ENCODE measurements around the gene CCDC122. TPM values are rescaled to one million over a fixed set of nuclear protein-coding genes. Genes with fewer than 3 reads are reported as not detected.
A peak's percentile ranks its signal among the peaks of the same experiment; 100 is the strongest.

CCDC122 gene
- total and polyA plus RNA-seq, 2 experiments from 2014 or later: 4.1 to 7.6 TPM

- in situ Hi-C loops (cut with MboI): loop anchor here (10.0 kb wide), 1 partner anchor 792 kb away; no protein-coding TSS in a partner anchor
- H3F3A ChIP-seq (ENCODE audit: insufficient read depth): 0 out of 2 replicates have a peak, but pooled peaks cover 13% of the 10 kb centered on the region
- DNase-seq: no peak
- H3K9ac ChIP-seq: no peak overlapping the region
- no peaks in the 10 kb centered on the region for H3K9me3 ChIP-seq (ENCODE audit: low read depth)
- no peak overlapping the region for H3K27ac ChIP-seq
- no peaks in the 10 kb centered on the region for H3K79me2 ChIP-seq (ENCODE audit: insufficient read depth)
- no peak overlapping the region for H3K4me3 ChIP-seq
- 98% methylated on average over 2 of the region's 2 CpGs for WGBS, 2 experiments (ENCODE audit: low coverage in 1 of 2, low lambda C conversion rate in 2 of 2, missing lambda C conversion rate in 2 of 2)
- H3K36me3 ChIP-seq (ENCODE audit: low read depth): no peaks in the 10 kb centered on the region
- no peak overlapping the region for H2AFZ ChIP-seq
- H3K27me3 ChIP-seq (replicated peaks; ENCODE audit: insufficient read depth): no peaks in the 10 kb centered on the region
- H3K4me1 ChIP-seq (ENCODE audit: insufficient read depth): peaks cover 5% of the 10 kb centered on the region; the same call in 1 of the 2 replicates
- no peaks in the 10 kb centered on the region for H4K20me1 ChIP-seq (ENCODE audit: insufficient read depth)
- TF ChIP-seq EZH2phosphoT487 (IDR thresholded peaks at IDR 0.05; ENCODE audit: insufficient read depth, low read depth) (no peak), EZH2 (IDR thresholded peaks at IDR 0.05; ENCODE audit: insufficient read depth, poor library complexity, severe bottlenecking) (no peak)
- H3K4me2 ChIP-seq (ENCODE audit: unreplicated experiment): no peak overlapping the region
- H3K9me2 ChIP-seq (ENCODE audit: insufficient read depth): no peaks in the 10 kb centered on the region
Measured at GRCh38 chr13:43876366-43876765, 3.2 kb downstream of the CCDC122 start.

GRCh38 chr13:43874504-43875092 is 4.9 kb downstream of the CCDC122 start:
- Histone ChIP-seq H3K27me3 (replicated peaks; ENCODE audit: insufficient read depth) (no peaks in the 10 kb centered on the region), H3K9ac (no peak overlapping the region), H4K20me1 (ENCODE audit: insufficient read depth) (no peaks in the 10 kb centered on the region), H3K4me3 (no peak overlapping the region), H3K9me3 (ENCODE audit: low read depth) (no peaks in the 10 kb centered on the region), H3F3A (ENCODE audit: insufficient read depth) (0 out of 2 replicates have a peak, but pooled peaks cover 13% of the 10 kb centered on the region), H3K9me2 (ENCODE audit: insufficient read depth) (no peaks in the 10 kb centered on the region), H3K79me2 (ENCODE audit: insufficient read depth) (no peaks in the 10 kb centered on the region), H3K36me3 (ENCODE audit: low read depth) (no peaks in the 10 kb centered on the region), H3K27ac (no peak overlapping the region), H2AFZ (no peak overlapping the region), H3K4me1 (ENCODE audit: insufficient read depth) (peaks cover 5% of the 10 kb centered on the region; the same call in 1 of the 2 replicates), H3K4me2 (ENCODE audit: unreplicated experiment) (no peak overlapping the region)
- peak; percentile 51 for DNase-seq
- no peak for TF ChIP-seq EZH2 (IDR thresholded peaks at IDR 0.05; ENCODE audit: insufficient read depth, poor library complexity, severe bottlenecking)
- TF ChIP-seq EZH2phosphoT487 (IDR thresholded peaks at IDR 0.05; ENCODE audit: insufficient read depth, low read depth): no peak
- WGBS, 2 experiments (ENCODE audit: low coverage in 1 of 2, low lambda C conversion rate in 2 of 2, missing lambda C conversion rate in 2 of 2): 16 to 20% methylated on average over 2 of the region's 2 CpGs
- in situ Hi-C loops (cut with MboI): loop anchor here (10.0 kb wide), 1 partner anchor 790 kb away; no protein-coding TSS in a partner anchor

- Histone ChIP-seq H3K9me2 (ENCODE audit: insufficient read depth) (no peaks in the 10 kb centered on the region), H3K36me3 (ENCODE audit: low read depth) (no peaks in the 10 kb centered on the region), H4K20me1 (ENCODE audit: insufficient read depth) (no peaks in the 10 kb centered on the region), H3K27ac (no peak overlapping the region), H3K4me3 (no peak overlapping the region), H3K4me1 (ENCODE audit: insufficient read depth) (no peaks in the 10 kb centered on the region), H3K9me3 (ENCODE audit: low read depth) (no peaks in the 10 kb centered on the region), H3F3A (ENCODE audit: insufficient read depth) (no peaks in the 10 kb centered on the region), H3K27me3 (replicated peaks; ENCODE audit: insufficient read depth) (no peaks in the 10 kb centered on the region), H3K9ac (no peak overlapping the region), H3K79me2 (ENCODE audit: insufficient read depth) (no peaks in the 10 kb centered on the region), H2AFZ (no peak overlapping the region), H3K4me2 (ENCODE audit: unreplicated experiment) (no peak overlapping the region)
- WGBS, 2 experiments (ENCODE audit: low coverage in 1 of 2, low lambda C conversion rate in 2 of 2, missing lambda C conversion rate in 2 of 2): 97 to 100% methylated on average over 1 of the region's 1 CpG
- no peak for TF ChIP-seq EZH2phosphoT487 (IDR thresholded peaks at IDR 0.05; ENCODE audit: insufficient read depth, low read depth)
- in situ Hi-C loops (cut with MboI): loop anchor here (10.0 kb wide), 1 partner anchor 787 kb away; no protein-coding TSS in a partner anchor
- no peak for DNase-seq
Measured at GRCh38 chr13:43872181-43872580, 7.4 kb downstream of the CCDC122 start.

- no peaks in the 10 kb centered on the region for H3K9me2 ChIP-seq (ENCODE audit: insufficient read depth)
- H3K27ac ChIP-seq: peak overlapping the region; percentile 86
- DNase-seq: peak; percentile 81
- H3K9ac ChIP-seq: peak overlapping the region; percentile 63
- H3K4me2 ChIP-seq (ENCODE audit: unreplicated experiment): peak overlapping the region; percentile 9
- WGBS, 2 experiments (ENCODE audit: low coverage in 1 of 2, low lambda C conversion rate in 2 of 2, missing lambda C conversion rate in 2 of 2): 47 to 48% methylated on average over 4 of the region's 4 CpGs
- H3K36me3 ChIP-seq (ENCODE audit: low read depth): no peaks in the 10 kb centered on the region
- H3K27me3 ChIP-seq (replicated peaks; ENCODE audit: insufficient read depth): no peaks in the 10 kb centered on the region
- no peaks in the 10 kb centered on the region for H4K20me1 ChIP-seq (ENCODE audit: insufficient read depth)
- H3K9me3 ChIP-seq (ENCODE audit: low read depth): no peaks in the 10 kb centered on the region
- no peak for TF ChIP-seq EZH2phosphoT487 (IDR thresholded peaks at IDR 0.05; ENCODE audit: insufficient read depth, low read depth)
- no peak for TF ChIP-seq EZH2 (IDR thresholded peaks at IDR 0.05; ENCODE audit: insufficient read depth, poor library complexity, severe bottlenecking)
- H3F3A ChIP-seq (ENCODE audit: insufficient read depth): no peaks in the 10 kb centered on the region
- peak overlapping the region; percentile 77 for H2AFZ ChIP-seq
- no peaks in the 10 kb centered on the region for H3K79me2 ChIP-seq (ENCODE audit: insufficient read depth)
- in situ Hi-C loops (cut with MboI): no loop called here
- H3K4me1 ChIP-seq (ENCODE audit: insufficient read depth): peaks cover 11% of the 10 kb centered on the region; the same call in 1 of the 2 replicates
- H3K4me3 ChIP-seq: no peak overlapping the region
Measured at GRCh38 chr13:43865892-43866291, 13.6 kb downstream of the CCDC122 start.
